Duodenal mucosa (tissue), 2 donors: ENCODE measurements around the gene SH3GL3.

ENCODE experiments used
- H3K27ac ChIP-seq: one replicate; pipeline ENCODE4 v1.7.0; 2013; ENCODE audit warnings: low read depth, low read length
- H3K27me3 ChIP-seq, 2 donors: one replicate each; pipeline ENCODE4 v1.7.0; 2013; ENCODE audit warnings: low read length in 2 of 2, control low read depth in 1 of 2; ENCODE audit not compliant: insufficient read depth in 2 of 2, control insufficient read depth in 1 of 2
- H3K36me3 ChIP-seq, 2 donors: one replicate each; pipeline ENCODE4 v1.7.0; 2013; ENCODE audit warnings: low read length in 2 of 2, control low read depth in 1 of 2; ENCODE audit not compliant: insufficient read depth in 2 of 2, control insufficient read depth in 1 of 2
- H3K4me1 ChIP-seq, 2 donors: one replicate each; pipeline ENCODE4 v1.7.0; 2013; ENCODE audit warnings: low read length in 2 of 2, control low read depth in 1 of 2; ENCODE audit not compliant: insufficient read depth in 2 of 2, control insufficient read depth in 1 of 2
- H3K4me3 ChIP-seq, 2 donors: one replicate each; pipeline ENCODE4 v1.7.0; 2013; ENCODE audit warnings: low read length in 2 of 2, low read depth in 1 of 2
- H3K9ac ChIP-seq, 2 donors: one replicate each; pipeline ENCODE4 v1.7.0; 2013; ENCODE audit warnings: low read length in 2 of 2, low read depth in 1 of 2
- H3K9me3 ChIP-seq, 2 donors: one replicate each; pipeline ENCODE4 v1.7.0; 2013; ENCODE audit warnings: low read length in 2 of 2, control low read depth in 1 of 2; ENCODE audit not compliant: control insufficient read depth in 1 of 2

SH3GL3 gene

GRCh38 chr15:83498801-83499200 lies 51.7 kb downstream of the SH3GL3 start:
- peaks cover 0 to 6% of the 10 kb centered on the region in 2 donors for H3K9me3 ChIP-seq
- H3K27ac ChIP-seq, result no peak overlapping the region
- H3K4me3 ChIP-seq, result no peak overlapping the region
- no peak overlapping the region for H3K9ac ChIP-seq
- no peaks in the 10 kb centered on the region for H3K27me3 ChIP-seq
- H3K4me1 ChIP-seq, result no peaks in the 10 kb centered on the region
- no peaks in the 10 kb centered on the region for H3K36me3 ChIP-seq

GRCh38 chr15:83499476-83499875 lies 52.3 kb downstream of the SH3GL3 start:
- Histone ChIP-seq H3K27ac (no peak overlapping the region), H3K27me3 (no peaks in the 10 kb centered on the region), H3K36me3 (no peaks in the 10 kb centered on the region)

GRCh38 chr15:83503595-83504364 lies 56.6 kb downstream of the SH3GL3 start:
- no peaks in the 10 kb centered on the region for H3K9me3 ChIP-seq
- no peaks in the 10 kb centered on the region for H3K36me3 ChIP-seq
- no peaks in the 10 kb centered on the region for H3K27me3 ChIP-seq
- no peak overlapping the region for H3K27ac ChIP-seq
- no peaks in the 10 kb centered on the region for H3K4me1 ChIP-seq
- H3K9ac ChIP-seq, result no peak overlapping the region
- H3K4me3 ChIP-seq, result no peak overlapping the region

More at GRCh38 chr15:83499476-83499875, 52.3 kb downstream of the SH3GL3 start:
- Histone ChIP-seq H3K4me1 (no peaks in the 10 kb centered on the region), H3K9me3 (peaks cover 0 to 6% of the 10 kb centered on the region in 2 donors), H3K9ac (no peak overlapping the region), H3K4me3 (no peak overlapping the region)

GRCh38 chr15:83504365-83504764 lies 57.2 kb downstream of the SH3GL3 start:
- Histone ChIP-seq H3K4me1 (no peaks in the 10 kb centered on the region), H3K9me3 (no peaks in the 10 kb centered on the region), H3K36me3 (no peaks in the 10 kb centered on the region), H3K27me3 (no peaks in the 10 kb centered on the region), H3K27ac (no peak overlapping the region), H3K9ac (no peak overlapping the region), H3K4me3 (no peak overlapping the region)

GRCh38 chr15:83510001-83510400 lies 62.9 kb downstream of the SH3GL3 start:
- Histone ChIP-seq H3K9me3 (no peaks in the 10 kb centered on the region), H3K9ac (no peak overlapping the region), H3K36me3 (no peaks in the 10 kb centered on the region), H3K27me3 (no peaks in the 10 kb centered on the region), H3K4me3 (no peak overlapping the region), H3K27ac (no peak overlapping the region), H3K4me1 (no peaks in the 10 kb centered on the region)

GRCh38 chr15:83512459-83512858 lies 65.3 kb downstream of the SH3GL3 start:
- H3K9me3 ChIP-seq, result no peaks in the 10 kb centered on the region
- H3K9ac ChIP-seq, result no peak overlapping the region
- no peak overlapping the region for H3K4me3 ChIP-seq
- no peaks in the 10 kb centered on the region for H3K4me1 ChIP-seq
- no peak overlapping the region for H3K27ac ChIP-seq
- H3K27me3 ChIP-seq, result no peaks in the 10 kb centered on the region
- H3K36me3 ChIP-seq, result no peaks in the 10 kb centered on the region

GRCh38 chr15:83514584-83514983 lies 67.4 kb downstream of the SH3GL3 start:
- Histone ChIP-seq H3K4me3 (no peak overlapping the region), H3K9me3 (no peaks in the 10 kb centered on the region), H3K4me1 (no peaks in the 10 kb centered on the region), H3K36me3 (no peaks in the 10 kb centered on the region), H3K9ac (no peak overlapping the region), H3K27me3 (no peaks in the 10 kb centered on the region), H3K27ac (no peak overlapping the region)

GRCh38 chr15:83515164-83515563 lies 68.0 kb downstream of the SH3GL3 start:
- Histone ChIP-seq H3K36me3 (no peaks in the 10 kb centered on the region), H3K27ac (no peak overlapping the region), H3K27me3 (no peaks in the 10 kb centered on the region)

GRCh38 chr15:83516935-83517334 lies 69.8 kb downstream of the SH3GL3 start:
- Histone ChIP-seq H3K9me3 (no peaks in the 10 kb centered on the region), H3K4me1 (no peaks in the 10 kb centered on the region), H3K9ac (no peak overlapping the region), H3K36me3 (no peaks in the 10 kb centered on the region), H3K4me3 (no peak overlapping the region), H3K27me3 (no peaks in the 10 kb centered on the region), H3K27ac (no peak overlapping the region)

More at GRCh38 chr15:83515164-83515563, 68.0 kb downstream of the SH3GL3 start:
- Histone ChIP-seq H3K4me3 (no peak overlapping the region), H3K4me1 (no peaks in the 10 kb centered on the region), H3K9me3 (no peaks in the 10 kb centered on the region), H3K9ac (no peak overlapping the region)

- peaks cover 0 to 13% of the 10 kb centered on the region in 2 donors for H3K9me3 ChIP-seq
- H3K4me1 ChIP-seq, result no peaks in the 10 kb centered on the region
Observed at GRCh38 chr15:83526319-83526718, 79.2 kb downstream of the SH3GL3 start.

More at GRCh38 chr15:83526319-83526718, 79.2 kb downstream of the SH3GL3 start:
- Histone ChIP-seq H3K9ac (no peak overlapping the region), H3K27ac (no peak overlapping the region), H3K4me3 (no peak overlapping the region), H3K36me3 (no peaks in the 10 kb centered on the region), H3K27me3 (no peaks in the 10 kb centered on the region)
